Nephron (organoid): ENCODE results near the gene PRRC2A.
A peak's percentile ranks its signal among the peaks of the same experiment; 100 is the strongest.

Experiments used
- H3K27ac Mint-ChIP-seq, 3 experiments: 2 replicates each; pipeline ENCODE4 v1.8.0; 2020; ENCODE audit warnings: mixed read lengths in 3 of 3, mild to moderate bottlenecking in 2 of 3, moderate library complexity in 1 of 3
- H3K27me3 Mint-ChIP-seq: 2 replicates; pipeline ENCODE4 v1.8.0; 2021; ENCODE audit warnings: low read depth, mild to moderate bottlenecking, moderate library complexity, mixed read lengths
- H3K36me3 Mint-ChIP-seq: 2 replicates; pipeline ENCODE4 v1.8.0; 2020; ENCODE audit warnings: low read depth, mixed read lengths
- H3K4me1 Mint-ChIP-seq: 2 replicates; pipeline ENCODE4 v1.8.0; 2020; ENCODE audit warnings: mixed read lengths
- H3K4me3 Mint-ChIP-seq, 3 experiments: 2 replicates each; pipeline ENCODE4 v1.8.0; 2020; ENCODE audit warnings: mild to moderate bottlenecking in 3 of 3, mixed read lengths in 3 of 3, moderate library complexity in 2 of 3
- H3K9me3 Mint-ChIP-seq: 2 replicates; pipeline ENCODE4 v1.8.0; 2020; ENCODE audit warnings: mixed read lengths
- TF ChIP-seq, protein P1 (sequence below), 3 experiments: fragments of 200-600 bp; sonication (generic); IDR thresholded peaks; one replicate each; pipeline ENCODE4 v1.5.0; 2021; ENCODE audit warnings: antibody characterized with exemption in 3 of 3; ENCODE audit not compliant: unreplicated experiment in 3 of 3

The PRRC2A gene

DNA sequence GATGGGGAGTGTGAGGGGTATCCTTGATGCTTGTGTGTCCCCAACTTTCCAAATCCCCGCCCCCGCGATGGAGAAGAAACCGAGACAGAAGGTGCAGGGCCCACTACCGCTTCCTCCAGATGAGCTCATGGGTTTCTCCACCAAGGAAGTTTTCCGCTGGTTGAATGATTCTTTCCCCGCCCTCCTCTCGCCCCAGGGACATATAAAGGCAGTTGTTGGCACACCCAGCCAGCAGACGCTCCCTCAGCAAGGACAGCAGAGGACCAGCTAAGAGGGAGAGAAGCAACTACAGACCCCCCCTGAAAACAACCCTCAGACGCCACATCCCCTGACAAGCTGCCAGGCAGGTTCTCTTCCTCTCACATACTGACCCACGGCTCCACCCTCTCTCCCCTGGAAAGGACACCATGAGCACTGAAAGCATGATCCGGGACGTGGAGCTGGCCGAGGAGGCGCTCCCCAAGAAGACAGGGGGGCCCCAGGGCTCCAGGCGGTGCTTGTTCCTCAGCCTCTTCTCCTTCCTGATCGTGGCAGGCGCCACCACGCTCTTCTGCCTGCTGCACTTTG, 45.1 kb upstream of the PRRC2A start, which contains the start of gene TNF:
Gene TNF, plus strand, starts transcription at position 231 of the 567 bp plus-strand sequence. Its CDS starts 177 bp downstream, at position 408.
- TF ChIP-seq, protein P1, sequence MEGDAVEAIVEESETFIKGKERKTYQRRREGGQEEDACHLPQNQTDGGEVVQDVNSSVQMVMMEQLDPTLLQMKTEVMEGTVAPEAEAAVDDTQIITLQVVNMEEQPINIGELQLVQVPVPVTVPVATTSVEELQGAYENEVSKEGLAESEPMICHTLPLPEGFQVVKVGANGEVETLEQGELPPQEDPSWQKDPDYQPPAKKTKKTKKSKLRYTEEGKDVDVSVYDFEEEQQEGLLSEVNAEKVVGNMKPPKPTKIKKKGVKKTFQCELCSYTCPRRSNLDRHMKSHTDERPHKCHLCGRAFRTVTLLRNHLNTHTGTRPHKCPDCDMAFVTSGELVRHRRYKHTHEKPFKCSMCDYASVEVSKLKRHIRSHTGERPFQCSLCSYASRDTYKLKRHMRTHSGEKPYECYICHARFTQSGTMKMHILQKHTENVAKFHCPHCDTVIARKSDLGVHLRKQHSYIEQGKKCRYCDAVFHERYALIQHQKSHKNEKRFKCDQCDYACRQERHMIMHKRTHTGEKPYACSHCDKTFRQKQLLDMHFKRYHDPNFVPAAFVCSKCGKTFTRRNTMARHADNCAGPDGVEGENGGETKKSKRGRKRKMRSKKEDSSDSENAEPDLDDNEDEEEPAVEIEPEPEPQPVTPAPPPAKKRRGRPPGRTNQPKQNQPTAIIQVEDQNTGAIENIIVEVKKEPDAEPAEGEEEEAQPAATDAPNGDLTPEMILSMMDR (IDR thresholded peaks at IDR 0.05; ENCODE audit: unreplicated experiment in 3 of 3): no peak
- no peak within 1 kb of the TSS for H3K27ac Mint-ChIP-seq

DNA sequence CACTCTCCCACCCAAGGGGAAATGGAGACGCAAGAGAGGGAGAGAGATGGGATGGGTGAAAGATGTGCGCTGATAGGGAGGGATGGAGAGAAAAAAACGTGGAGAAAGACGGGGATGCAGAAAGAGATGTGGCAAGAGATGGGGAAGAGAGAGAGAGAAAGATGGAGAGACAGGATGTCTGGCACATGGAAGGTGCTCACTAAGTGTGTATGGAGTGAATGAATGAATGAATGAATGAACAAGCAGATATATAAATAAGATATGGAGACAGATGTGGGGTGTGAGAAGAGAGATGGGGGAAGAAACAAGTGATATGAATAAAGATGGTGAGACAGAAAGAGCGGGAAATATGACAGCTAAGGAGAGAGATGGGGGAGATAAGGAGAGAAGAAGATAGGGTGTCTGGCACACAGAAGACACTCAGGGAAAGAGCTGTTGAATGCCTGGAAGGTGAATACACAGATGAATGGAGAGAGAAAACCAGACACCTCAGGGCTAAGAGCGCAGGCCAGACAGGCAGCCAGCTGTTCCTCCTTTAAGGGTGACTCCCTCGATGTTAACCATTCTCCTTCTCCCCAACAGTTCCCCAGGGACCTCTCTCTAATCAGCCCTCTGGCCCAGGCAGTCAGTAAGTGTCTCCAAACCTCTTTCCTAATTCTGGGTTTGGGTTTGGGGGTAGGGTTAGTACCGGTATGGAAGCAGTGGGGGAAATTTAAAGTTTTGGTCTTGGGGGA, 44.4 kb upstream of the PRRC2A start:
- no peaks in the 10 kb centered on the region for H3K9me3 Mint-ChIP-seq
- no peaks in the 10 kb centered on the region for H3K36me3 Mint-ChIP-seq
- TF ChIP-seq, protein P1 (IDR thresholded peaks at IDR 0.05; ENCODE audit: unreplicated experiment in 3 of 3): no peak
- H3K27ac Mint-ChIP-seq: no peak overlapping the region
- peaks cover 8% of the 10 kb centered on the region for H3K4me1 Mint-ChIP-seq
- H3K27me3 Mint-ChIP-seq: peaks cover 21% of the 10 kb centered on the region
- H3K4me3 Mint-ChIP-seq: peak overlapping the region in 1 of 3 experiments; percentile 2

More for the DNA sequence above, 45.1 kb upstream of the PRRC2A start, which contains the start of gene TNF:
- Mint-ChIP-seq H3K27me3 (peaks cover 21% of the 10 kb centered on the region), H3K4me3 (peak within 1 kb of the TSS in 1 of 3 experiments; percentile 2), H3K36me3 (no peaks in the 10 kb centered on the region), H3K4me1 (peaks cover 2% of the 10 kb centered on the region), H3K9me3 (no peaks in the 10 kb centered on the region)

DNA sequence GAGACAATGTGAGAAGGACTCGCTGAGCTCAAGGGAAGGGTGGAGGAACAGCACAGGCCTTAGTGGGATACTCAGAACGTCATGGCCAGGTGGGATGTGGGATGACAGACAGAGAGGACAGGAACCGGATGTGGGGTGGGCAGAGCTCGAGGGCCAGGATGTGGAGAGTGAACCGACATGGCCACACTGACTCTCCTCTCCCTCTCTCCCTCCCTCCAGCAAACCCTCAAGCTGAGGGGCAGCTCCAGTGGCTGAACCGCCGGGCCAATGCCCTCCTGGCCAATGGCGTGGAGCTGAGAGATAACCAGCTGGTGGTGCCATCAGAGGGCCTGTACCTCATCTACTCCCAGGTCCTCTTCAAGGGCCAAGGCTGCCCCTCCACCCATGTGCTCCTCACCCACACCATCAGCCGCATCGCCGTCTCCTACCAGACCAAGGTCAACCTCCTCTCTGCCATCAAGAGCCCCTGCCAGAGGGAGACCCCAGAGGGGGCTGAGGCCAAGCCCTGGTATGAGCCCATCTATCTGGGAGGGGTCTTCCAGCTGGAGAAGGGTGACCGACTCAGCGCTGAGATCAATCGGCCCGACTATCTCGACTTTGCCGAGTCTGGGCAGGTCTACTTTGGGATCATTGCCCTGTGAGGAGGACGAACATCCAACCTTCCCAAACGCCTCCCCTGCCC, 43.5 kb upstream of the PRRC2A start:
- H3K4me1 Mint-ChIP-seq: peaks cover 15% of the 10 kb centered on the region
- no peaks in the 10 kb centered on the region for H3K36me3 Mint-ChIP-seq
- no peak overlapping the region for H3K27ac Mint-ChIP-seq
- H3K27me3 Mint-ChIP-seq: peaks cover 17% of the 10 kb centered on the region
- H3K4me3 Mint-ChIP-seq: peak overlapping the region in 1 of 3 experiments; percentile 3
- H3K9me3 Mint-ChIP-seq: no peaks in the 10 kb centered on the region
- TF ChIP-seq, protein P1 (IDR thresholded peaks at IDR 0.05; ENCODE audit: unreplicated experiment in 3 of 3): no peak

DNA sequence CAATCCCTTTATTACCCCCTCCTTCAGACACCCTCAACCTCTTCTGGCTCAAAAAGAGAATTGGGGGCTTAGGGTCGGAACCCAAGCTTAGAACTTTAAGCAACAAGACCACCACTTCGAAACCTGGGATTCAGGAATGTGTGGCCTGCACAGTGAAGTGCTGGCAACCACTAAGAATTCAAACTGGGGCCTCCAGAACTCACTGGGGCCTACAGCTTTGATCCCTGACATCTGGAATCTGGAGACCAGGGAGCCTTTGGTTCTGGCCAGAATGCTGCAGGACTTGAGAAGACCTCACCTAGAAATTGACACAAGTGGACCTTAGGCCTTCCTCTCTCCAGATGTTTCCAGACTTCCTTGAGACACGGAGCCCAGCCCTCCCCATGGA, 42.9 kb upstream of the PRRC2A start:
- H3K27me3 Mint-ChIP-seq: peaks cover 14% of the 10 kb centered on the region
- no peak overlapping the region for H3K27ac Mint-ChIP-seq
- no peaks in the 10 kb centered on the region for H3K36me3 Mint-ChIP-seq
- H3K4me3 Mint-ChIP-seq: no peak overlapping the region
- TF ChIP-seq, protein P1 (IDR thresholded peaks at IDR 0.05; ENCODE audit: unreplicated experiment in 3 of 3): no peak
- H3K4me1 Mint-ChIP-seq: peaks cover 16% of the 10 kb centered on the region
- no peaks in the 10 kb centered on the region for H3K9me3 Mint-ChIP-seq

DNA sequence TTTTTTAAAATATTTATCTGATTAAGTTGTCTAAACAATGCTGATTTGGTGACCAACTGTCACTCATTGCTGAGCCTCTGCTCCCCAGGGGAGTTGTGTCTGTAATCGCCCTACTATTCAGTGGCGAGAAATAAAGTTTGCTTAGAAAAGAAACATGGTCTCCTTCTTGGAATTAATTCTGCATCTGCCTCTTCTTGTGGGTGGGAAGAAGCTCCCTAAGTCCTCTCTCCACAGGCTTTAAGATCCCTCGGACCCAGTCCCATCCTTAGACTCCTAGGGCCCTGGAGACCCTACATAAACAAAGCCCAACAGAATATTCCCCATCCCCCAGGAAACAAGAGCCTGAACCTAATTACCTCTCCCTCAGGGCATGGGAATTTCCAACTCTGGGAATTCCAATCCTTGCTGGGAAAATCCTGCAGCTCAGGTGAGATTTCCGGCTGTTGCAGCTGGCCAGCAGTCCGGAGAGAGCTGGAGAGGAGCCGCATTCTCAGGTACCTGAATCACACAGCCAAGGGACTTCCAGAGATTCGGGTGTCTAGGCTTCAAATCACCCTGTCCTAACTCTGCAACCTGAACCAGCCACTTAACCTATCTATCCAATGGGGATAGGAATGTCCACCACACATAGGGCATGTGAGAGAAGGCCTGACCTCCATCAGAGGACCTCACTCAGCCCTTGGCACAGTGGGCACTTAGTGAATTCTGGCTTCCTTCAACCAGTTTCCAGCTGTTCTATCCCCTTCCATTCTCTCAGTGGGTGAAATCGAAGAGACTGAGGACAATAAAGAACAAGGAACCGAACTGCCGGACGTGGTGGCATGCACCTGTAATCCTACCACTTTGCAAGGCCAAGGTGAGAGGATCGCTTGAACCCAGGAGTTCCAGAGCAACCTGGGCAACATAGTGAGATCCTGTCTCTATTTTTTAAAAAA, 42.1 kb upstream of the PRRC2A start:
- Mint-ChIP-seq H3K9me3 (no peaks in the 10 kb centered on the region), H3K36me3 (no peaks in the 10 kb centered on the region), H3K27me3 (peaks cover 9% of the 10 kb centered on the region), H3K27ac (peak overlapping the region in 1 of 3 experiments; percentile 50), H3K4me1 (peaks cover 16% of the 10 kb centered on the region), H3K4me3 (peak overlapping the region; percentile 10 to 37 (median 37))
- TF ChIP-seq, protein P1 (IDR thresholded peaks at IDR 0.05; ENCODE audit: unreplicated experiment in 3 of 3): no peak
